Eye (tissue), 1 donor: ENCODE measurements around the gene CHDH.

ENCODE experiments used
- DNase-seq: peaks from one replicate; pipeline ENCODE4 v3.0.0-alpha.2; 2015

The CHDH gene, protein sequence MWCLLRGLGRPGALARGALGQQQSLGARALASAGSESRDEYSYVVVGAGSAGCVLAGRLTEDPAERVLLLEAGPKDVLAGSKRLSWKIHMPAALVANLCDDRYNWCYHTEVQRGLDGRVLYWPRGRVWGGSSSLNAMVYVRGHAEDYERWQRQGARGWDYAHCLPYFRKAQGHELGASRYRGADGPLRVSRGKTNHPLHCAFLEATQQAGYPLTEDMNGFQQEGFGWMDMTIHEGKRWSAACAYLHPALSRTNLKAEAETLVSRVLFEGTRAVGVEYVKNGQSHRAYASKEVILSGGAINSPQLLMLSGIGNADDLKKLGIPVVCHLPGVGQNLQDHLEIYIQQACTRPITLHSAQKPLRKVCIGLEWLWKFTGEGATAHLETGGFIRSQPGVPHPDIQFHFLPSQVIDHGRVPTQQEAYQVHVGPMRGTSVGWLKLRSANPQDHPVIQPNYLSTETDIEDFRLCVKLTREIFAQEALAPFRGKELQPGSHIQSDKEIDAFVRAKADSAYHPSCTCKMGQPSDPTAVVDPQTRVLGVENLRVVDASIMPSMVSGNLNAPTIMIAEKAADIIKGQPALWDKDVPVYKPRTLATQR

DNA sequence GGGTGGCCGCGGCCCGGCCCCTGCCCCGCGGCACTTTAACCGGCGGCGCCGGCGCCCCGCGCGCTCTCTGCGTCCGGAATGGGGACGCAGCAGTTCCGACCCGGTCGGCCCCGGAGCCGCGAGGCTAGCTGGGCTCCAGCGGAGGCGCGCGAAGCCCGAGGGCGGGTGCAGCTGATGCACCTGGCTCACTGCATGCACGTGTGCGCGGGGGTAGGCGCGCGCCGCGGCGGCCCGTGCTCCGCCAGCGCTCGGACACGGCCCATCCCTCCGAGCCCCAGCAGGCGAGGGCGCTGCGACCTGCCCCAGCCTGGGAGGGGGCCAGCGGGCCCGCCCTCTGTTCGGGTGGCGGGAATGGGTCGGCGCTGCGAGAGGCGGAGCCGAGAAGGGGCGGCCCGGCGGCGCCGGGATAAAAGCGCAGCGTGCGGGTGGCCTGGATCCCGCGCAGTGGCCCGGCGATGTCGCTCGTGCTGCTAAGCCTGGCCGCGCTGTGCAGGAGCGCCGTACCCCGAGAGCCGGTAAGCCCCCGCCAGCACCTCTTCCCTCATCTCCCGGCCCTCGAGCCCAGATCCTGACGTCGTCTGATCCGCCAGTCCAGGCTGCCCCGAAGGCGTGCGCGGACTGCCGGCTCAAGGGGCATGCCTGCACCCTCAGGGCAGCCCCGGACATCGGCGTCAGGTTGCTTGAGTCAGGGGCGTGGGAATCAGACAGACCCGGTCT, at the start of gene CHDH, which contains the start of gene IL17RB:
Gene CHDH, minus strand, starts transcription at position 286 of the 717 bp plus-strand sequence. CDS start 22,411 bp downstream, outside the sequence.
Gene IL17RB, plus strand, starts transcription at position 435 of the 717 bp plus-strand sequence. Its CDS starts 21 bp downstream, at position 456.
- DNase-seq = peak; percentile 80

DNA sequence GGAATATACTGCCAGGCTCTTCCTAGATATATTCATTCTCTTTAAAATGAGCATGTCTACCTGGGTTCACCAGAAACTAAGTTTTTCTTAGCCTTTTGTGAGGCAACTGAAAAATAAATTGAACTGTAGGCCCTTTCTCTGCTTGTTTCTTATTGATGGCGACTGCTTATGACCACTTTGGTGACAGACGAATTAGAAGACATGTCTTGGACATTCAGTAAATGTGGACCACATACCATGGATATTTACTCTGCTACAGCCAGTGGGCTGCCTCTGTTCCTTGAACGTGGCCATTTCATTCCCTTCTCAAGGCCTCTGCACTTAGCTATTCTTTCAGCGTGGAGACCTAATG, 46.0 kb upstream of the CHDH start:
- DNase-seq = no peak

DNA sequence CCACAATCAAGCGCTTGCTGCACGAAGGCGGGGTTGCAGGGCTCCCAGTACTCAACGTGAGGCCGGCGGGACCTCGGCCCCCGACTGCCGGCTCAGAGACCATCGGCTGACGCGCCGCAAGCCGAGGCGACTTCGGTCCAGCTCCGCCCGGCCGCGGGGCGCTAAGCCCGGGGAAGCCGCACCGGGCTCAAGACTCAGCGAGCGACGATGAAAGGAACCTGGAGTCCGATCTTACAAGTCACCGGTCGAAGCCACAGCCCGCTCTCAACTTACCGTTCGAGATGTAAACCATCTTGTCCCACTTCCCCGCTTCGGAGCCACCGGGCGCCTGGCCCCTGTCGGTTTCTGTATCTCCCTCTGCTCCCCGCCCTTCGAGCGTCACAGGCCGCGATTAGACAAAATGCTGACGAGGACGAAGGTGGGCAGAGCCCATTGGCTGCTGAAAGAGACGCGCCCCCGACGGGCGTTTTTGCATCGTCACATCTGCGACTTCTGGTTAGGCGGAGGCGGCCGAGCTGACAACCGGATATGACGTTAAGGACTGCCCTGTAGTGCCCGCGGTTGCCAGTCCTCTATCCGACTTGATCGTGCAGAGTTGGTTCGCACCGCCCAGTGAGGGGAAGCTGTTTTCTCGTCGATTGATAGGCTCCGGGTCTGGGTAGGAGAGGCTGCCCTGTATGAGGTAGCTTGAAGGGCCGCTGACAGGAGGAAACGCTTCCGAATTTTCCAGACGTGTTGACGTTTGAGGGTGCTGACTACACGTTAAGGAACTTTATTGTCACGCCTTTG, 45.5 kb upstream of the CHDH start, which contains the start of gene SELENOK:
Gene SELENOK, minus strand, starts transcription at position 363 of the 789 bp plus-strand sequence.
- DNase-seq = peak; percentile 100

DNA sequence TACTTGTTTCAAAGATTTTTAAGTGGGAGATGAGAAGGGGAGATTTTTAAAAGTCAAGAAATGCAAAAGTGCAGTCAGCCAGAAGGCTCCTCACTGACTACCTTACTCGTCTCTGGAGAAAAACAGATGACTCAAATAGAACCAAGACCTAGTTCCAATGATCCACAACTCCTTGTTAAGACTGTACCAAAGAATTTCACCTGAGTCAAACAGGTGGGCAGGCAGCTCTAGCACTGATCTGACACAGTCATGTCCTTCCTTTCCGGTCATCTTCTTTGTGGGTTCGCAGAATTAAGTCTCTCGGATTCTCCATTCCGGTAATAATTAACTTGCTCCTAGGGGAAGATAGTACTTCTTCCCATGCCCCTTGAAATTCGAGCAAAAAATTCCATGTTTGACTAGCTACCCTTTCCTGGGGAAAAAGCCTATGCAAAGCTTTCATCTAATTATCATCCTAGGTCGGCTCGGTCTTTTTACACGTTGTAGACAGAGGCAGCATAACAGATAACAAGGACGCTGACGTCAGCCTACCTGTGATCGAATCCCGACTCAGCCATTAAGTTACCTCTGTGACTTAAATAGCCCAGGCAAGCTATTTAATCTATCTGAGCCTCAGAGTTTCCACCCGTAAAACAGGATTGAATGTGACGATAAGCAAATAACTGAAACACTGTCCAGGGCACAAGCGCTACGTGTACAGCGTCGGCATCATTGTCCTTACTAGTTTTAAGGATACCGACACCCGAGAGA, 44.7 kb upstream of the CHDH start:
- DNase-seq = peak; percentile 79

DNA sequence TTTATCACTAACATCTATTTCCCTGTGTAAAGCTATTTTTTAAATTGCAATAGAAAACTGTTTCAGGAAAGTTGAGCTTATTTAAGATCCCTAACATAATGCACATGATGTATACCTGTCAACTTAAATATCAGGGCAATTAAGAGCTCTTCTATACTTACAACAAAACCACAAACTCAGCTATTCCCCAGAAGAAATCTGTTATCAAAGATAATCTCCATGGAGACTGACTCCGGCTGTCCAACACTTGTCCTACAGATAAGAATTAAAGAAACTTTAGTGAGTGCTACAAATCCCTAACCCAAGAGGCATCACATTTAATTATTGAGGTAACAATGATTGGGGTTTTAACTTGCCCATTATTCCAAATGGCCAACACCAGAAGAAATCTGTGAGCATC, 42.0 kb upstream of the CHDH start:
- no peak for DNase-seq

DNA sequence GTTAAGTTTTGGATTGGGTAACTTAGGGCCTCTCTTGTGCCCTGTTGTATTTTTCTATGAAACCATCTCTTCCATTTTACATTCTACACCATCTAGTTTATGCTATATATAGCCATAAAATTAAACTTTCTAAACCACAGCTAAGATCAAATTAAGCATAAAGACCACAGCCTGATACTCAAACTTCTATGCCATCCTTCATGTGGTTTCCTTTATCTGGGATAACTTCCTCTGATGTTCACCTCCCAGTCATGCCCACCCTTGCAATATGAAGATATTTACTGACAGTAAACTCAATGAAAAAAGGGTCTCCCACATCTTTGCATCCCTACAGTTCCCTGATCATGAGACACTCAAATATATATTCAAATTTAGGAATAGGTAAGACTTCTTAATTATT, 41.2 kb upstream of the CHDH start:
- DNase-seq = no peak

DNA sequence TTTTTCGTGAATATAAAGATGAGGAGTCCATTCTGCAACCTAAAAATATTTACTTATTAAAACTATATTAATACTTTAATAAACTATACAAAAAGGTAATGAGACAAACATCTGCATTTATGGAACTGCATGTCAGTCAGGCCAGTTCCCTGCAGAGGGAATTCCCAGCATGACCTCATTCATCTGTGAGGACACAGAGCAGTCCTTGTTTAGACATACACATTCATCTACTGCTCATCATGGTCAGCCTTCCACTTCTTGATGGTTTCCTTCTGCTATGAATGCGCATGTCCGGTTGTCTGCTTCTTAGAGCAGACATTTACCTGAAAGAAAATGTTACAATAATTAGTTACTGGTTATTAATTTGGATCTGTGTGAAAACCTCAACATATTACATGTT, 39.0 kb upstream of the CHDH start:
- DNase-seq = no peak

DNA sequence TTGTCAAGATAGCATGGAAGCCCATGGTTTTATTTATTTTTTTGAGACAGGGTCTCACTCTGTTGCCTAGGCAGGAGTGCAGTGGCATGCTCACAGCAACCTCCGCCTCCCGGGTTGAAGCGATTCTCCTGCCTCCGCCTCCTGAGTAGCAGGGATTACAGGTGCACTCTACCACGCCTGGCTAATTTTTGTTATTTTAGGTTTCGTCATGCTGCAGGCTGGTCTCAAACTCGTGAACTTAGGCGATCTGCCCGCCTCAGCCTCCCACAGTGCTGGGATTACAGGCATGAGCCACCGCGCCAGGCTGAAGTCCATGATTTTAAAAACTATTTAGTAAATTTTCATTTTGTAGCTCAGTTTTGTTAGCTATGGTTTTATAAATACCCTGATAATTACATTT, 38.4 kb upstream of the CHDH start:
- DNase-seq = no peak

DNA sequence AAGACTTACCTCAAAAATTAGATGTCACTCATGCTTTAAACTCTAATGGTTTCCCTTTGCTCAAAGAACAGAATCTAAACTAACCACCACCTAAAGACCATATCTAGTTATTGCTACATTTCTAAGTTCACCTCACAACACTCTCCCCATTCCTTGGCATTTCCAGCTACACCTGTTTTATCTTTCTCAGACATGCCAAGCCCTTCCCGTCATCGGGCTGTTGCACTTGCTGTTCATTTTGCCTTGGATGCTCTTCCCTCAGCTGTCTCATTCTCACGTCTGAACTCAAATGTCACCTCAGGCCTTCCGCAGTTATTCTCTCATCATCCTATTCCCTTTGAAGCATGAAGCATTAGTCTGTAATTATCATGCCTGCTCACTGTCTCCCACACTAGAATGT, 36.8 kb upstream of the CHDH start:
- no peak for DNase-seq

DNA sequence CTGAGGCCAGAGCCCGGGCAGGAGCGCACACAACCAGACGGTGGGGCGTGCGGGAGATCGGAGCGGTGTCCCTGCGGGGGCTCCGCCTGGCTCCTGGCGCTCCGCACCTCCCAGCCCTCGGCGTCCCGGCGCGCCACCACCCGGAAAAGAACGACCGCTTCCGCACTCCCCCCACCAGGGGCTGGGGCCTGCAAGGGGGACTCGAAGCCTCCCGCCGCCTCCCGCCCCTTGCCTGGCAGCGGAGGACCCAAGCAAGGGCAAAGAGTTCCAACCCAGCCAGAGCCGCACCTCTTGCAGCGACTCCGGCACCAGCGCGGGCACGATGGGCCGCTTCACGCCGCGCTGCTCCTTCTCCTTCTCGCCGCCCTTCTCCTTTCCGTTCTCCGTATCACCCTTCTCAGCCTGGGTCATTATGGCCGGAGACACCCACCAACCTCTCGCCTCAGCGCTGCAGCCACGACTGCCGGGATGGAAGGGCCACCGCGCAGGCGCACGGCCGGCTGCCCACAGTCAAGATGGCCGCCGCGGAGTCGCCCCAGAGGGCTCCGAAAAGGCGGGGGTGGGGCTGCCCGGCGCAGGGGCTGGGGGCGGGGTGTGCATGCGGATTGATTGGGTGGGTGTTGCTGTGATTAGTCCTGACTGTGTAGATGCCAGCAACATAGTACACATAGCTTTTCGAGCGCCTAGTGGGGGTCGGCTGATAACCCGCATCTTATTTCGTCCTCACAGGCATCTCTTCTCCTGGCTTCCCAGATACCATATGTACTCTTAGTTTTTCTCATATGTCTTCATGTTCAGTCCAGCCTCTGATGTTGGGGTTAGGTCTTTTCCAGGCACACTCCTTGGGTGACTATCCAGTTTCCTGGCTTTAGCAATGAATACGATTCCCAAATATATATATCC, 35.7 kb upstream of the CHDH start, which contains the start of gene ACTR8:
Gene ACTR8, minus strand, starts transcription at position 462 of the 903 bp plus-strand sequence. Its CDS starts 51 bp downstream, at position 411.
- DNase-seq = peak; percentile 94

DNA sequence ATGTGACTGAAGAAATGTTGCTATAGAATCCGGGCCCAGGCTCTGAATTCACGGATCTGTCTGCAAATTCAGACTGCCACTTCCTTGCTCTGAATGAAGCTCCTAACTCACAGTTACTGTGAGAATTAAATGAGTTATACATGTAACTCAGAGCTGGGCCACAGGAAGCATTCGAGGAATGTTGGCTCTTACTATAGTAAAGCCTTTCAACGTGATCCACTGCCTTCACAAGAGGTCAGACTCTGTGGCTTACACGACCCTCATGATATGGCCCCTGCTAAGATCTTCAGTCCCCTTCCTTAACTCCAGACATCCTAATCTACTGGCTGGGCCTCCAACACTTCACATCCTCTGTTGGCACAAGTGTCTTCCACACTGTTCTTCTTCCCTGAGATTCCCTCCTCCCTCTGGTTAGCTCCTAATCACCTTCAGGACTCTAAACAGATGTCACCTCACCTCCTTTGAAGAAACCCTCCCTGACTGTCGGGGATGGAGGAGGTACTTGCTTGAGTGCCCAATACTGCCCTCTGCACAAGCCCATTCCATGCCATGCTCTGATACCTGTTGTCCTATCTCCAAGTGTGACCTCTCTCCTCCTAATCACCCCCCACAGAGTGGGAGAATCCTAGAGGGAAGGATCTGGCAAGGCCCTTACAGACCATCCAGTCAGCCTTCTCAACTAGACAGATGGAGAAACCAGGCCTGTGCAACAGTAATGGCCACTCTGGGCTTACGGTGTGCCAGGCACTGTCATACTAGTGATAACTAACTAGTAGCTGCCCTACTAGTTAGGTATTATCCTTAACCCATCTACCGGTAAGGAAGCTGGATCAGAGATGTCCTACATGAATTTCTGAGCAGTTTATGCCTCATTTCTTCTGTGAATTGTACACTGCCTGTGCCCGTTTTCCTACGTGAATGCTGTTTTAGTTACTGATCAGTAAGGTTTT, 34.5 kb upstream of the CHDH start:
- peak; percentile 18 for DNase-seq

DNA sequence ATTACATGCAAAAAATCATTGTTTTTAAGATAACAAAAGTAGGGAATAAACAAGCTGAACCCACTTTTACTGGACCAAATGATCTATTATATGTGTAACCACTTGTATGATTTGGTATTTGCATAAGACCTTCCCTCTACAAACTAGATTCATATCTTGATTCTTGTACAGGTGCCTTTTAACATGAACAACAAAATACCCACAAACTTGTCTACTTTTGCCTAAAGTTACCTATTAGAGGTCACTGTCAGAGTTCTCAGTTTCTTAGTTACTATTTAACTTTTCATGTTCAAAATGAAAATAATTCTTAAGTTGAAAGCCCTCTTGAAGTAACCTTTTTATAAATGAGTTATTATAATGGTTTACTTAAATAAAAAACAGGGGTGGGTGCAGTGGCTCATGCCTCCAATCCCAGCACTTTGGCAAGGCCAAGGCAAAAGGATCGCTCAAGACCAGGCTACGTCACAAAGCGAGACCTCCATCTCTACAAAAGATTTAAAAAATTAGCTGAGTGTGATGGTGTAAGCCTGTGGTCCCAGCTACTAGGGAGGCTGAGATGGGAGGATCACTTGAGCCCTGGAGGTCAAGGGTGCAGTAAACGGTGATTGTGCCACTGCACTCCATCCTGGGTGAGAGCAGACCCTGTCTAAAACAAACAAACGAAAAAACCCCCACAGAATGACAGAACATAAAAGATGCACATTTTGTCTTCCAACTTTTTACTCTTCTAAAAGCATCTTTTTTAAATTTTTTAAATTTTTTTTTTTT, 19.7 kb upstream of the CHDH start:
- DNase-seq = no peak

DNA sequence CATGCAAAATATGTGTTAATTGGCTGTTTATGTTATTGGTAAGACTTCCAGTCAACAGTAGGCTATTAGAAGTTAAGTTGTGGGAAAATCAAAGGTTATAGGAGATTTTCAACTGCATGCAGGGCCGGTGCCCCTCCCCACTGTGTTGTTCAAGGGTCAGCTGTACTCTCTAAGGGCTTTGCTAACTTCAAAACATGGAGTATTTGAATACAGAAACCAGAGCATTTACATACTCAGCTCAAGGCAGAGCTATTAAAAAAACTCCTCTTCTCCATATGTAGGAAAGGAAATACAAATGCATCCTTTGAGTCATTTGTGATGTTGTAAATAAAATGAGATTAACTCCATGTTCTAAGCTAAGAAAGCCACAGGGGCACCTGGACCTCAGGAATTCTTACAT, 16.9 kb upstream of the CHDH start:
- DNase-seq = no peak

DNA sequence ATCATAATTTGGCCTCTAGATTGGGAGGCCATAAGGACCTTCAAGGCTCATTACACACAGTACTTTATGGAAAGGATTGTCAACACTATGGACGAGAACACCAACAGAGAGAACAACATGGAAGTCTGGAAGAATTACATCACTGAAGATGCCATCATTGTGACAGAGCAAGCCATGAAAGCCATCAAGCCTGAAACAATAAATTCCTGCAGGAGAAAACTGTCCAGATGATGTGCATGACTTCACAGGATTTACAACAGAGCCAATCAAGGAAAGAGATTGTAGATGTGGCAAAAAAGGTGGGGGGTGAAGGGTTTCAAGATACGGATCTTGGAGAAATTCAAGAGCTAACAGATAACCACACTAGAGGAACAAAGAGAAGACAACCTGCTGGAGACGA, 16.0 kb upstream of the CHDH start:
- no peak for DNase-seq

DNA sequence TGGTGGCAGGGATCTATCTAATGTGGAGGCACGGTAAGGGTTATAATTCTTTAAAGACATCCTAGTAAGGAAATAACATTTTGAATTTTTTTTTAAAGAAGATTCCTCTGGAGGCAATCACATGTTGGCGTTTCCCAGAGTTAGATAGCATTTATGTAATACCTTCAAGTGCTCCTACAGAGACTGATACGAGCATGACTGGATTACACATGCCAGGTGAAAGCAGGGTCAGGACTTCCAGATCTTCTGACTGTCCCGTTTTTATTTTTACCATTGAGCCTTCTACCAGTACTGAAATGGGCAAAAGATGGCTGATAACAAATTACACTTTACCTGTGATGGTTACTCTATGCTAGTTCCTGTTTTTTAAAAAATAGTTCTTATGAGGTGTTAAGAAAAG, 14.0 kb upstream of the CHDH start:
- no peak for DNase-seq

DNA sequence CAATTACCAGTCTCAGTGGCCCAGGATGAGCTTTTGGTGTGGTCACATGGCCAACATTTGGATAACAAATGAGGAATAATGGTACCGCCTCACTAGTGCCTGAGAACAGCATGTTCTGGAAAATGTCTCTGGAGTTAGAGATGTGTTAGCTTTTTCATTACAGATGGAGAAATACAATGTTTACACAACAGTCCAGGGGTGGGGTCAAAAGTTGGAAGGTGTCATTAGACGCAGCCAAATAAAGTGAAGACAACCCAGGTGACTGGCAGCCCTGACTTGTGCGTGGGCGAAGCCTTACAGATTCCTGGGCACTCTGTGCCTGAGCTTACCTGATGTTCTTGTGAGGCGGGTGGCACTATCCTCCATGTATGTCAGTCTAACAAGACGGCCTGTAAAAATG, 13.0 kb upstream of the CHDH start:
- no peak for DNase-seq

DNA sequence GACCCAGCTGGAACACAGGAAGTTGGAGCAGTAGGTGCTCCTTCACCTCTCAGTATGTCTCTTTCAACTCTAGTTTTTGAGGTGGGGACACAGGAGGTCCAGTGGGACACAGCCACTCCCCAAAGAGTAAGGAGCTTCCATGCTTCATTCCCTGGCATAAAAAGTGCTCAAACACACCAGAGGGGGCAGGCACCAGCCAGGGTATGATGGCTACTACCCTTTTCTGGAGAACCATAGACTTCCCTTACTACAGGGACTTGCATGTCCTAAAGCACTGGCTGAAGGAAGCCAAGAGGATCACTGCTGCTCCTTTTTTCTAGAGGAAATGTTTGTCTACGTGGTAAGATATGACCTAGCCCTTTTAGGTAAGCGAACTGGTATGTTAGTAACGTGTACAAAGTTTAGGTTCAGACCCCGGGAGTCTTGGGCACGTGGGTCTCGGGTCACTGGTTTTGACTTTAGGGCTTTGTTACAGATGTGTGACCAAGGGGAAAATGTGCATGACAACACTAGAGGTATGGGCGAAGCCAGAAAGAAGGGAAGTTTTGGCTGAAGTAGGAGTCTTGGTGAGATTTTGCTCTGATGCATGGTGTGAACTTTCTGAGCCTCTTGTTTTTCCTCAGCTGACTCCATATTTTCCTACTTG, 12.0 kb upstream of the CHDH start:
- peak; percentile 16 for DNase-seq

DNA sequence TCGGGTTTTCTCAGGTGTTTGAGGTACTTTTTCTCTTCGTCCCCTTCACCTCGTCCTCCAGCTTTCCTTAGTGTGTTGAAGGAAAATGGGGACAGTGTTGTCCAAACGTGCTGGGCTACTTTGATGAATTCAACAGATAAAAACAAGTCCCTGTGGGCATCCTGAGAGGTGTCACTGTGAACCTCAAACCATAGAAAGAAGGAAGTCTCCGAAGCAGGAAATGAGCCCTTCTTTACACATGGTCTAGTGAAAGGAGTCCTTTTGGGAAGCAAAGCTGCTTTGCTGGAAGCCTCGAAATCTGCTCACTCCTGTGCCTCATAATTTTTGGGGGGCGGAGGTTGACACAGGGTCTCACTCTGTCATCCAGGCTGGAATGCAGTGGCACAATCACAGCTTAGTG, 10.7 kb upstream of the CHDH start:
- no peak for DNase-seq
